ENCODE results near the gene SORL1.

The SORL1 gene

DNA sequence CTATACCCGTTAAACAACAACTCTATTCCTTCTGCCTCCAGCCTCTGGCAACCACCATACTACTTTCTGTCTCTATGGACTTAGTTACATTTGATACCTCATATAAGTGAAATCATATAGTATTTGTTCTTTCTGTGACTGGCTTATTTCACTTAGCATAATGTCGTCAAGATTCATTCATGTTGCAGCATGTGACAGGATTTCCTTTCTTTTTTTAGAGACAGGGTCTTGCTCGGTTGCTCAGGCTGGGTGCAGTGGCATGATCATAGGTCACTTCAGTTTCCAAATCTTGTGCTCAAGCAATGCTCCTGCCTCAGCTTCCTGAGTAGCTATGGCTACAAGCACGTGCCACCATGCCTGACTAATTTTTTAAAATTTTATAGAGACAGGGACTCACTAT, 29.4 kb upstream of the SORL1 start:
- Histone ChIP-seq H3K27ac (peak overlapping the region; percentile 62), H3K9me3 (no peaks in the 10 kb centered on the region), H3K36me3 (no peaks in the 10 kb centered on the region), H3K4me1 (ENCODE audit: control insufficient read depth in 1 of 2, insufficient read depth in 1 of 2, low read depth in 1 of 2, low read length in 1 of 2) (peaks cover 73 to 78% of the 10 kb centered on the region in 2 experiments), H3K4me3 (ENCODE audit: low read depth in 1 of 2, low read length in 1 of 2) (no peak overlapping the region), H3K27me3 (no peaks in the 10 kb centered on the region)
- no peak for TF ChIP-seq CTCF (IDR thresholded peaks at IDR 0.05)

DNA sequence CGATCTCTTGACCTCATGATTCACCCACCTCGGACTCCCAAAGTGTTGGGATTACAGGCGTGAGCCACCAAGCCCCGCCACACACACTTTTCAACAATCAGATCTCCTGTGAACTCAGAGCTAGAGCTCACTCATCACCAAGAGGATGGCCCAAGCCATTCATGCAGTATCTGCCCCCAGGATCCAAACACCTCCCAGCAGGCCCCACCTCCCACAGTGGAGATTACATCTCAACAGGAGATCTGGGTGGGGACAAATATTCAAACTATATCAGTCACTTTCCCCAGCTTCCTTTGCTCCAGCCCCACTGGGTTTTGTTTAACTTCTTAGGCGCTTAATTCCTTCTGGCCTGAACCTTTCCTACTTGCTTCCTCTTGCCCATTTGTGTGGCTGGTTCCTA, 26.3 kb upstream of the SORL1 start:
- TF ChIP-seq CTCF (IDR thresholded peaks at IDR 0.05) = no peak
- Histone ChIP-seq H3K27me3 (no peaks in the 10 kb centered on the region), H3K4me1 (ENCODE audit: control insufficient read depth in 1 of 2, insufficient read depth in 1 of 2, low read depth in 1 of 2, low read length in 1 of 2) (peaks cover 67 to 78% of the 10 kb centered on the region in 2 experiments), H3K27ac (peak overlapping the region; percentile 69), H3K4me3 (ENCODE audit: low read depth in 1 of 2, low read length in 1 of 2) (no peak overlapping the region), H3K36me3 (no peaks in the 10 kb centered on the region), H3K9me3 (no peaks in the 10 kb centered on the region)

GRCh38 chr11:121426476-121427399, 25.4 kb upstream of the SORL1 start:
- H3K4me1 ChIP-seq (ENCODE audit: control insufficient read depth in 1 of 2, insufficient read depth in 1 of 2, low read depth in 1 of 2, low read length in 1 of 2) = peaks cover 61 to 76% of the 10 kb centered on the region in 2 experiments
- H3K27me3 ChIP-seq = no peaks in the 10 kb centered on the region
- peak overlapping the region; percentile 45 to 54 for H3K4me3 ChIP-seq (ENCODE audit: low read depth in 1 of 2, low read length in 1 of 2)
- H3K9me3 ChIP-seq = no peaks in the 10 kb centered on the region
- peak overlapping the region; percentile 69 for H3K27ac ChIP-seq
- peak; percentile 67 for TF ChIP-seq CTCF (IDR thresholded peaks at IDR 0.05)
- H3K36me3 ChIP-seq = no peaks in the 10 kb centered on the region

GRCh38 chr11:121427400-121427744, 24.7 kb upstream of the SORL1 start:
- Histone ChIP-seq H3K27me3 (no peaks in the 10 kb centered on the region), H3K4me1 (ENCODE audit: control insufficient read depth in 1 of 2, insufficient read depth in 1 of 2, low read depth in 1 of 2, low read length in 1 of 2) (peaks cover 59 to 76% of the 10 kb centered on the region in 2 experiments), H3K36me3 (no peaks in the 10 kb centered on the region), H3K4me3 (ENCODE audit: low read depth in 1 of 2, low read length in 1 of 2) (peak overlapping the region; percentile 45 to 54), H3K27ac (peak overlapping the region; percentile 69), H3K9me3 (no peaks in the 10 kb centered on the region)
- no peak for TF ChIP-seq CTCF (IDR thresholded peaks at IDR 0.05)

GRCh38 chr11:121429556-121429955, 22.6 kb upstream of the SORL1 start:
- no peaks in the 10 kb centered on the region for H3K27me3 ChIP-seq
- H3K4me3 ChIP-seq (ENCODE audit: low read depth in 1 of 2, low read length in 1 of 2) = peak overlapping the region in 1 of 2 experiments; percentile 8
- TF ChIP-seq CTCF (IDR thresholded peaks at IDR 0.05) = no peak
- H3K36me3 ChIP-seq = no peaks in the 10 kb centered on the region
- peak overlapping the region; percentile 60 for H3K27ac ChIP-seq
- H3K4me1 ChIP-seq (ENCODE audit: control insufficient read depth in 1 of 2, insufficient read depth in 1 of 2, low read depth in 1 of 2, low read length in 1 of 2) = peaks cover 62 to 81% of the 10 kb centered on the region in 2 experiments
- H3K9me3 ChIP-seq = no peaks in the 10 kb centered on the region
